Limb (tissue), 2 donors: Measurements from ENCODE around the gene DUOX1.
"Not testable (repeated sequence)": the region's sequence is repeated elsewhere in the genome, so short reads cannot be mapped to it uniquely, and the experiment has no call there.

Experiments used
- DNase-seq, 2 donors: peaks; one replicate each; pipeline ENCODE4 v3.0.0-alpha.2; 2016; ENCODE audit errors: extremely low spot score in 2 of 2

Gene DUOX1

GRCh38 chr15:45121706-45122417 lies 7.9 kb upstream of the DUOX1 start:
- no peak for DNase-seq

GRCh38 chr15:45122719-45123118 lies 7.1 kb upstream of the DUOX1 start:
- DNase-seq: no peak

GRCh38 chr15:45123397-45123796 lies 6.4 kb upstream of the DUOX1 start:
- DNase-seq: no peak

GRCh38 chr15:45126535-45127158 lies 3.1 kb upstream of the DUOX1 start:
- no peak for DNase-seq

GRCh38 chr15:45128971-45129639 lies 689 bp upstream of the DUOX1 start:
- DNase-seq: no peak

GRCh38 chr15:45130291-45131000 lies 652 bp downstream of the DUOX1 start:
- no peak for DNase-seq

GRCh38 chr15:45131510-45131909 lies 1.7 kb downstream of the DUOX1 start:
- DNase-seq: no peak

- no peak for DNase-seq
Measured at GRCh38 chr15:45132844-45133560, 3.2 kb downstream of the DUOX1 start.

- DNase-seq: no peak
Measured at GRCh38 chr15:45133561-45133920, 3.7 kb downstream of the DUOX1 start.

GRCh38 chr15:45134046-45134445 lies 4.3 kb downstream of the DUOX1 start:
- DNase-seq: no peak

- DNase-seq: no peak
Measured at GRCh38 chr15:45134682-45135604, 5.1 kb downstream of the DUOX1 start.

GRCh38 chr15:45135705-45136377 lies 6.0 kb downstream of the DUOX1 start:
- not testable (repeated sequence) for DNase-seq

GRCh38 chr15:45136378-45136764 lies 6.6 kb downstream of the DUOX1 start:
- DNase-seq: no peak

GRCh38 chr15:45137703-45138102 lies 7.9 kb downstream of the DUOX1 start:
- DNase-seq: no peak

GRCh38 chr15:45138814-45139765 lies 9.3 kb downstream of the DUOX1 start:
- no peak for DNase-seq

GRCh38 chr15:45139770-45140169 lies 10.0 kb downstream of the DUOX1 start:
- no peak for DNase-seq

GRCh38 chr15:45140557-45141250 lies 10.9 kb downstream of the DUOX1 start:
- DNase-seq: no peak

- DNase-seq: no peak
Measured at GRCh38 chr15:45141386-45141785, 11.6 kb downstream of the DUOX1 start.
